ENCODE measurements around the gene GPRIN2.

GRCh38 chr10:46539596-46540411 is 16.7 kb downstream of the GPRIN2 start:
- TF ChIP-seq POLR2A (IDR thresholded peaks at IDR 0.05), result no peak
- no peak for TF ChIP-seq CTCF (IDR thresholded peaks at IDR 0.05)
